Esophagus muscularis mucosa (tissue), 4 donors: ENCODE results near the gene CKS1B. TPM values are rescaled to one million over a fixed set of nuclear protein-coding genes. Genes with fewer than 3 reads are reported as not detected.
"Not testable (repeated sequence)": the region's sequence is repeated elsewhere in the genome, so short reads cannot be mapped to it uniquely, and the experiment has no call there.

Experiments
- DNase-seq: peaks from one replicate; pipeline ENCODE4 v3.0.0-alpha.2; 2017; ENCODE audit errors: extremely low spot score
- H3K27ac ChIP-seq, 4 donors: fragments of 200-600 bp; sonication (generic); replicated peaks in 1 of 4; 1 replicate in 3 of 4; 2 replicates in 1 of 4; pipeline ENCODE4 v1.5.1; 2016 to 2019; ENCODE audit warnings: mild to moderate bottlenecking in 1 of 4
- H3K27me3 ChIP-seq, 4 donors: fragments of 200-600 bp; sonication (generic); one replicate each; pipeline versions ENCODE4 v1.5.1 to v1.6.0; 2016 to 2019
- H3K36me3 ChIP-seq, 4 donors: fragments of 200-600 bp; sonication (generic); one replicate each; pipeline ENCODE4 v1.5.1; 2016 to 2019
- H3K4me1 ChIP-seq, 4 donors: fragments of 200-600 bp; sonication (generic); one replicate each; pipeline ENCODE4 v1.5.1; 2016 to 2019
- H3K4me3 ChIP-seq, 4 donors: fragments of 200-600 bp; sonication (generic); 1 replicate in 2 of 4; 2 replicates in 2 of 4; pipeline ENCODE4 v1.5.1; 2016 to 2019; ENCODE audit warnings: mild to moderate bottlenecking in 4 of 4, moderate library complexity in 1 of 4
- H3K9me3 ChIP-seq, 4 donors: fragments of 200-600 bp; sonication (generic); 1 replicate in 3 of 4; 2 replicates in 1 of 4; pipeline ENCODE4 v1.5.1; 2016 to 2019
- EP300 ChIP-seq: sonication (generic); formaldehyde crosslinking; IDR thresholded peaks from one replicate; pipeline ENCODE4 v1.6.1; 2017; ENCODE audit warnings: antibody characterized with exemption
- POLR2A ChIP-seq: fragments of 450-650 bp; IDR thresholded peaks from one replicate; pipeline ENCODE4 v1.6.1; 2017; ENCODE audit warnings: antibody characterized with exemption, moderate library complexity, mild to moderate bottlenecking, low read depth
- POLR2AphosphoS5 ChIP-seq, 2 donors: sonication (generic); formaldehyde crosslinking; IDR thresholded peaks; one replicate each; pipeline ENCODE4 v1.6.1; 2017; ENCODE audit warnings: antibody characterized with exemption in 2 of 2
- WGBS: methylation state at CpG from one replicate; pipeline ENCODE4 v1.1.5; 2018; 5-methylcytosine and 5-hydroxymethylcytosine counted together
- intact Hi-C: fragments of 100-400 bp; cut with DNase I; formaldehyde crosslinking; loops from one replicate; pipeline ENCODE4 v1.15.1; 2023
- total RNA-seq, 4 donors: library from RNA; depleted of rRNA; stranded (reverse); fragments of >200 nt; gene quantifications; one replicate each; pipeline versions ENCODE4 v1.1.0 to v1.2.1, GENCODE V29; 2016
- TF ChIP-seq, protein P1 (sequence below), 3 experiments: fragments of 200-600 bp in 2 of 3; fragments of 450-650 bp in 1 of 3; sonication (generic) in 2 of 3; IDR thresholded peaks; one replicate each; pipeline ENCODE4 v1.5.1; 2017 to 2019; ENCODE audit warnings: antibody characterized with exemption in 3 of 3, mild to moderate bottlenecking in 2 of 3, moderate library complexity in 1 of 3

The CKS1B gene
- total RNA-seq, 4 donors from 2014 or later, result 11.6 to 21.5 (median 18.8) TPM

DNA sequence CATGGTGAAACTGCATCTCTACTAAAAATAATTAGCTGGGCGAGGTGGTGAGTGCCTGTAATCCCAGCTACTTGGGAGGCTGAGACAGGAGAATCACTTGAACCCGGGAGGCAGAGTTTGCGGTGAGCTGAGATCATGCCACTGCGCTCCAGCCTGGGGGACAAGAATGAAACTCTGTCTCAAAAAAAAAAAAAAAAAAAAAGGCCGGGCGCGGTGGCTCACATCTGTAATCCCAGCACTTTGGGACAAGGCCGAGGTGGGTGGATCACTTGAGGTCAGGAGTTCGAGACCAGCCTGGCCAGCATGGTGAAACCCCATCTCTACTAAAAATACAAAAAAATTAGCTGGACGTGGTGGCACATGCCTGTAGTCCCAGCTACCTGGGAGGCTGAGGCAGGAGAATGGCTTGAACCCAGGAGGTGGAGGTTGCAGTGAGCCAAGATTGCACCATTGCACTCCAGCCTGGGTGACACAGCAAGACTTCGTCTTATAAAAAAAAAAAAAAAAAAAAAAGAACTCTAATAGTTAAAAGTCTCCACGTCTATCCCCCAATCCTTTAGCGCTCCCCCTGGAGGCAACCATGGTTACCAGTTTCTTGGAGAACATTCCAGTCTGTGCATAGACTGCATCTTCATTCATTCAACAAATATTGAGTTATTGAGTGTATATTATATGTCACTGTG, 21.0 kb downstream of the CKS1B start:
- intact Hi-C loops, result loop anchor here (5.0 kb wide), 1 partner anchor 33 kb away; the partner anchor contains the start of gene PYGO2
- DNase-seq, H3K9me3 ChIP-seq, H3K4me3 ChIP-seq, H3K27me3 ChIP-seq, H3K27ac ChIP-seq: not testable (repeated sequence)
- Histone ChIP-seq H3K36me3 (peaks cover 2 to 27% (median 24%) of the 10 kb centered on the region in 4 donors), H3K4me1 (peaks cover 17 to 31% (median 30%) of the 10 kb centered on the region in 4 donors)
- 62% methylated on average over 13 of the region's 13 CpGs for WGBS
- TF ChIP-seq, protein P1, sequence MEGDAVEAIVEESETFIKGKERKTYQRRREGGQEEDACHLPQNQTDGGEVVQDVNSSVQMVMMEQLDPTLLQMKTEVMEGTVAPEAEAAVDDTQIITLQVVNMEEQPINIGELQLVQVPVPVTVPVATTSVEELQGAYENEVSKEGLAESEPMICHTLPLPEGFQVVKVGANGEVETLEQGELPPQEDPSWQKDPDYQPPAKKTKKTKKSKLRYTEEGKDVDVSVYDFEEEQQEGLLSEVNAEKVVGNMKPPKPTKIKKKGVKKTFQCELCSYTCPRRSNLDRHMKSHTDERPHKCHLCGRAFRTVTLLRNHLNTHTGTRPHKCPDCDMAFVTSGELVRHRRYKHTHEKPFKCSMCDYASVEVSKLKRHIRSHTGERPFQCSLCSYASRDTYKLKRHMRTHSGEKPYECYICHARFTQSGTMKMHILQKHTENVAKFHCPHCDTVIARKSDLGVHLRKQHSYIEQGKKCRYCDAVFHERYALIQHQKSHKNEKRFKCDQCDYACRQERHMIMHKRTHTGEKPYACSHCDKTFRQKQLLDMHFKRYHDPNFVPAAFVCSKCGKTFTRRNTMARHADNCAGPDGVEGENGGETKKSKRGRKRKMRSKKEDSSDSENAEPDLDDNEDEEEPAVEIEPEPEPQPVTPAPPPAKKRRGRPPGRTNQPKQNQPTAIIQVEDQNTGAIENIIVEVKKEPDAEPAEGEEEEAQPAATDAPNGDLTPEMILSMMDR (IDR thresholded peaks at IDR 0.05), result peak; percentile 33 to 44 (median 43)

GRCh38 chr1:154996966-154997701, 22.7 kb downstream of the CKS1B start:
- H3K27me3 ChIP-seq, result no peaks in the 10 kb centered on the region
- intact Hi-C loops, result loop anchor here (5.0 kb wide), 1 partner anchor 35 kb away; the partner anchor contains the start of gene PYGO2
- peaks cover 17 to 36% (median 33%) of the 10 kb centered on the region in 4 donors for H3K4me1 ChIP-seq
- no peak overlapping the region for H3K27ac ChIP-seq
- WGBS, result 81% methylated on average over 15 of the region's 15 CpGs
- no peak for DNase-seq
- TF ChIP-seq POLR2AphosphoS5 (IDR thresholded peaks at IDR 0.05), result no peak
- TF ChIP-seq POLR2A, result no peak
- TF ChIP-seq, protein P1 (IDR thresholded peaks at IDR 0.05), result no peak
- no peak overlapping the region for H3K4me3 ChIP-seq
- H3K9me3 ChIP-seq, result no peaks in the 10 kb centered on the region
- peaks cover 0 to 12% (median 11%) of the 10 kb centered on the region in 4 donors for H3K36me3 ChIP-seq

- H3K36me3 ChIP-seq, result peaks cover 0 to under 1% (median 0%) of the 10 kb centered on the region in 4 donors
- intact Hi-C loops, result loop anchor here (5.0 kb wide), 1 partner anchor 36 kb away; the partner anchor contains the start of gene PYGO2
- no peak overlapping the region for H3K4me3 ChIP-seq
- TF ChIP-seq, protein P1 (IDR thresholded peaks at IDR 0.05), result no peak
- TF ChIP-seq POLR2A (no peak), POLR2AphosphoS5 (IDR thresholded peaks at IDR 0.05) (no peak), EP300 (no peak)
- WGBS, result 77% methylated on average over 12 of the region's 16 CpGs
- H3K4me1 ChIP-seq, result peaks cover 17 to 36% (median 33%) of the 10 kb centered on the region in 4 donors
- no peaks in the 10 kb centered on the region for H3K27me3 ChIP-seq
- H3K27ac ChIP-seq, result peak overlapping the region in 3 of 4 donors; percentile 97 to 99 (median 98)
- no peaks in the 10 kb centered on the region for H3K9me3 ChIP-seq
- DNase-seq, result no peak
Measured at GRCh38 chr1:154998201-154998780, 23.8 kb downstream of the CKS1B start.

GRCh38 chr1:154998818-154999570, 24.5 kb downstream of the CKS1B start:
- Histone ChIP-seq H3K4me1 (peaks cover 17 to 41% (median 36%) of the 10 kb centered on the region in 4 donors), H3K4me3 (peak overlapping the region; percentile 80 to 97 (median 92)), H3K27me3 (no peaks in the 10 kb centered on the region), H3K36me3 (no peaks in the 10 kb centered on the region), H3K27ac (peak overlapping the region; percentile 97 to 99 (median 98)), H3K9me3 (no peaks in the 10 kb centered on the region)
- DNase-seq, result no peak
- intact Hi-C loops, result loop anchor here (5.0 kb wide), 1 partner anchor 37 kb away; the partner anchor contains the start of gene PYGO2
- TF ChIP-seq, protein P1 (IDR thresholded peaks at IDR 0.05), result peak; percentile 67 to 85 (median 78)
- TF ChIP-seq POLR2AphosphoS5 (IDR thresholded peaks at IDR 0.05), result peak; percentile 21 to 55
- TF ChIP-seq EP300, result no peak
- WGBS, result 24% methylated on average over 19 of the region's 40 CpGs
